Epithelial cell of esophagus (primary cell): ENCODE data around the gene GET3.

Experiments
- DNase-seq: peaks from one replicate; pipeline ENCODE4 v3.0.0; 2010; ENCODE audit warnings: low read depth
- H3K4me3 ChIP-seq: 2 replicates; pipeline ENCODE4 v1.5.1; 2011; ENCODE audit warnings: mild to moderate bottlenecking, low read length, control low read depth
- CTCF ChIP-seq: IDR thresholded peaks from 2 replicates; pipeline ENCODE4 v1.5.1; 2011; ENCODE audit warnings: low read depth, mild to moderate bottlenecking, low read length, control low read depth, inconsistent platforms; ENCODE audit not compliant: insufficient read depth; ENCODE audit errors: missing control alignments

The GET3 gene

GRCh38 chr19:12789098-12789903, 52.0 kb downstream of the GET3 start:
- no peak for TF ChIP-seq CTCF
- peak overlapping the region; percentile 27 for H3K4me3 ChIP-seq
- DNase-seq = peak; percentile 64

GRCh38 chr19:12789904-12790619, 52.8 kb downstream of the GET3 start:
- no peak for TF ChIP-seq CTCF
- DNase-seq = peak; percentile 98
- H3K4me3 ChIP-seq = peak overlapping the region; percentile 92

DNA sequence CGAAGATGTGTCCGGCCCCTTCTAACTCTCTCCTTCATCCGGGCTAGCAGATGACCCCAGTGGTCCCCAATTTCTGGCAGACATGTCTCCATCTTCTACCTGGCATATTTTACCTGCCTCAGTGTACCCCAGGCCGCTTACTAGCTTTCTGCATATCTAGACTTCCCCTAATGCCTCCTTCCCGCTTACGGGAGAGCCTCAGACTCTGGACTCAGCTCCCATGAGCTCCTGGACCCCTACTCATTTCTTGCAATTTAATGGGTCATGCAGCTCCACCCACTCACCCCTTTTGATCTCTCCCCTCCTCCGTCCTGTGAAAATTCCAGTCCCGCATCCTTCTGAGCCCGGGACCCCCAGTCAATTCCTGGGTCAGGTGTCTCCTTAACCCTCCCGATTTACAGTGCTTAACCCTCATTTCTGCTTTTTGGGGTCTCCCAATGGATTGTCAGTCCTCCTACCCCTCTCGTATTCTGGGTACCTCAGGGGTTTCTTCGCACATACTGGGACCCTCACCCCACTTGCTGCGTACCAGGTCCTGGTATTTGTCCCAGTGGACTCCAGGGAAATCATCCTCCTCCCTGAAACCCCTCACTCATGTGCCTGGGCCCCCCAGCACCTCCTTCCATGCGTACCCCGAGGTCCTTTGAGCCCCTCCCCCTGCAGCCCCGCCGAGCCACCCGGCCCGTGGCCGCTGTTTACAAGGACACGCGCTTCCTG, 53.5 kb downstream of the GET3 start:
- DNase-seq = no peak
- no peak for TF ChIP-seq CTCF
- H3K4me3 ChIP-seq = peak overlapping the region; percentile 92

DNA sequence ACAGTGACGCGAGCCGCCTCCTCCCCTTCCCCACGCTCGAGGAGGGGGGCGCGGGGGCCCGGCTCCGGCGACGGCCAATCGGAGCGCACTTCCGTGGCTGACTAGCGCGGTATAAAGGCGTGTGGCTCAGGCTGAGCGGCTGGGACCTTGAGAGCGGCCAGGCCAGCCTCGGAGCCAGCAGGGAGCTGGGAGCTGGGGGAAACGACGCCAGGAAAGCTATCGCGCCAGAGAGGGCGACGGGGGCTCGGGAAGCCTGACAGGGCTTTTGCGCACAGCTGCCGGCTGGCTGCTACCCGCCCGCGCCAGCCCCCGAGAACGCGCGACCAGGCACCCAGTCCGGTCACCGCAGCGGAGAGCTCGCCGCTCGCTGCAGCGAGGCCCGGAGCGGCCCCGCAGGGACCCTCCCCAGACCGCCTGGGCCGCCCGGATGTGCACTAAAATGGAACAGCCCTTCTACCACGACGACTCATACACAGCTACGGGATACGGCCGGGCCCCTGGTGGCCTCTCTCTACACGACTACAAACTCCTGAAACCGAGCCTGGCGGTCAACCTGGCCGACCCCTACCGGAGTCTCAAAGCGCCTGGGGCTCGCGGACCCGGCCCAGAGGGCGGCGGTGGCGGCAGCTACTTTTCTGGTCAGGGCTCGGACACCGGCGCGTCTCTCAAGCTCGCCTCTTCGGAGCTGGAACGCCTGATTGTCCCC, 54.2 kb downstream of the GET3 start, which contains the start of gene JUNB:
Gene JUNB, plus strand, starts transcription at position 142 of the 706 bp plus-strand sequence. Its CDS starts 286 bp downstream, at position 428.
- DNase-seq = peak; percentile 98
- H3K4me3 ChIP-seq = peak within 1 kb of the TSS; percentile 92
- no peak for TF ChIP-seq CTCF

DNA sequence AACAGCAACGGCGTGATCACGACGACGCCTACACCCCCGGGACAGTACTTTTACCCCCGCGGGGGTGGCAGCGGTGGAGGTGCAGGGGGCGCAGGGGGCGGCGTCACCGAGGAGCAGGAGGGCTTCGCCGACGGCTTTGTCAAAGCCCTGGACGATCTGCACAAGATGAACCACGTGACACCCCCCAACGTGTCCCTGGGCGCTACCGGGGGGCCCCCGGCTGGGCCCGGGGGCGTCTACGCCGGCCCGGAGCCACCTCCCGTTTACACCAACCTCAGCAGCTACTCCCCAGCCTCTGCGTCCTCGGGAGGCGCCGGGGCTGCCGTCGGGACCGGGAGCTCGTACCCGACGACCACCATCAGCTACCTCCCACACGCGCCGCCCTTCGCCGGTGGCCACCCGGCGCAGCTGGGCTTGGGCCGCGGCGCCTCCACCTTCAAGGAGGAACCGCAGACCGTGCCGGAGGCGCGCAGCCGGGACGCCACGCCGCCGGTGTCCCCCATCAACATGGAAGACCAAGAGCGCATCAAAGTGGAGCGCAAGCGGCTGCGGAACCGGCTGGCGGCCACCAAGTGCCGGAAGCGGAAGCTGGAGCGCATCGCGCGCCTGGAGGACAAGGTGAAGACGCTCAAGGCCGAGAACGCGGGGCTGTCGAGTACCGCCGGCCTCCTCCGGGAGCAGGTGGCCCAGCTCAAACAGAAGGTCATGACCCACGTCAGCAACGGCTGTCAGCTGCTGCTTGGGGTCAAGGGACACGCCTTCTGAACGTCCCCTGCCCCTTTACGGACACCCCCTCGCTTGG, 55.0 kb downstream of the GET3 start:
- DNase-seq = peak; percentile 49
- TF ChIP-seq CTCF = no peak
- H3K4me3 ChIP-seq = peak overlapping the region; percentile 92
